ENCODE measurements around the gene SGK2.

The SGK2 gene

GRCh38 chr20:43571771-43572170 is 12.9 kb downstream of the SGK2 start:
- H3K27ac ChIP-seq (ENCODE audit: extremely low read depth, low read depth, low read length) = no peak overlapping the region
- no peak overlapping the region for H3K4me3 ChIP-seq (ENCODE audit: low read depth, low read length)
- no peaks in the 10 kb centered on the region for H3K36me3 ChIP-seq (ENCODE audit: control insufficient read depth in 2 of 2, insufficient read depth in 1 of 2, low read length in 2 of 2)
- CTCF ChIA-PET = no interaction called here
- H3K9me3 ChIP-seq (ENCODE audit: control insufficient read depth, insufficient read depth, low read depth, low read length) = no peaks in the 10 kb centered on the region
- H3K4me1 ChIP-seq (ENCODE audit: control insufficient read depth, insufficient read depth, low read length) = no peaks in the 10 kb centered on the region
- TF ChIP-seq EGR2 (tag by site-specific recombination; IDR thresholded peaks at IDR 0.05; ENCODE audit: low read depth) = no peak
- TF ChIP-seq BCL11A (tag by site-specific recombination; IDR thresholded peaks at IDR 0.05; ENCODE audit: low read depth) = no peak
- TF ChIP-seq SP7 (tag by site-specific recombination; IDR thresholded peaks at IDR 0.05) = no peak
- TF ChIP-seq ZNF18 (tag by site-specific recombination; IDR thresholded peaks at IDR 0.05) = no peak
- no peak for TF ChIP-seq ZFHX2 (tag by site-specific recombination; conservative IDR thresholded peaks at IDR 0.05)
- TF ChIP-seq ZFP37 (tag by site-specific recombination; IDR thresholded peaks at IDR 0.05) = no peak
- TF ChIP-seq SCRT1 (tag by site-specific recombination; IDR thresholded peaks at IDR 0.05; ENCODE audit: borderline replicate concordance) = no peak
- TF ChIP-seq PBX3 (CRISPR knock-in tag; IDR thresholded peaks at IDR 0.05) = no peak
- TF ChIP-seq YY2 (tag by site-specific recombination; IDR thresholded peaks at IDR 0.05) = no peak
- TF ChIP-seq ZNF624 (tag by site-specific recombination; IDR thresholded peaks at IDR 0.05) = no peak
- no peak for TF ChIP-seq GLIS2 (tag by site-specific recombination; IDR thresholded peaks at IDR 0.05)
- TF ChIP-seq ZBTB21 (tag by site-specific recombination; IDR thresholded peaks at IDR 0.05) = no peak
- TF ChIP-seq ZNF112 (tag by site-specific recombination; IDR thresholded peaks at IDR 0.05) = no peak
- TF ChIP-seq ZNF621 (tag by site-specific recombination; IDR thresholded peaks at IDR 0.05) = no peak
- TF ChIP-seq ZNF214 (tag by site-specific recombination; IDR thresholded peaks at IDR 0.05; ENCODE audit: borderline replicate concordance) = no peak
- no peak for TF ChIP-seq ELK4 (IDR thresholded peaks at IDR 0.05; ENCODE audit: borderline replicate concordance, low read depth, low read length)
- TF ChIP-seq ZNF513 (tag by site-specific recombination; IDR thresholded peaks at IDR 0.05) = no peak
- TF ChIP-seq ZNF175 (tag by site-specific recombination; IDR thresholded peaks at IDR 0.05) = no peak
- POLR2A ChIA-PET = no interaction called here

- ChIA-PET POLR2A (no interaction called here), CTCF (no interaction called here)
- Histone ChIP-seq H3K27ac (ENCODE audit: extremely low read depth, low read depth, low read length) (no peak overlapping the region), H3K36me3 (ENCODE audit: control insufficient read depth in 2 of 2, insufficient read depth in 1 of 2, low read length in 2 of 2) (no peaks in the 10 kb centered on the region), H3K9me3 (ENCODE audit: control insufficient read depth, insufficient read depth, low read depth, low read length) (no peaks in the 10 kb centered on the region), H3K4me3 (ENCODE audit: low read depth, low read length) (no peak overlapping the region), H3K4me1 (ENCODE audit: control insufficient read depth, insufficient read depth, low read length) (no peaks in the 10 kb centered on the region)
- no peak for TF ChIP-seq ZNF629 (tag by site-specific recombination; IDR thresholded peaks at IDR 0.05)
These were observed 14.1 kb downstream of the SGK2 start for GRCh38 chr20:43572891-43573290.

Measured in HEK293 (cell line).